Measurements from ENCODE around the gene CNTNAP5.

The CNTNAP5 gene

GRCh38 chr2:124571836-124572235 lies 546.7 kb downstream of the CNTNAP5 start:
- TF ChIP-seq MYC (IDR thresholded peaks at IDR 0.05; ENCODE audit: low read depth, low read length) (no peak), POLR2A (IDR thresholded peaks at IDR 0.05; ENCODE audit: extremely low read depth, insufficient read length) (no peak)
- TF ChIP-seq, protein P1, sequence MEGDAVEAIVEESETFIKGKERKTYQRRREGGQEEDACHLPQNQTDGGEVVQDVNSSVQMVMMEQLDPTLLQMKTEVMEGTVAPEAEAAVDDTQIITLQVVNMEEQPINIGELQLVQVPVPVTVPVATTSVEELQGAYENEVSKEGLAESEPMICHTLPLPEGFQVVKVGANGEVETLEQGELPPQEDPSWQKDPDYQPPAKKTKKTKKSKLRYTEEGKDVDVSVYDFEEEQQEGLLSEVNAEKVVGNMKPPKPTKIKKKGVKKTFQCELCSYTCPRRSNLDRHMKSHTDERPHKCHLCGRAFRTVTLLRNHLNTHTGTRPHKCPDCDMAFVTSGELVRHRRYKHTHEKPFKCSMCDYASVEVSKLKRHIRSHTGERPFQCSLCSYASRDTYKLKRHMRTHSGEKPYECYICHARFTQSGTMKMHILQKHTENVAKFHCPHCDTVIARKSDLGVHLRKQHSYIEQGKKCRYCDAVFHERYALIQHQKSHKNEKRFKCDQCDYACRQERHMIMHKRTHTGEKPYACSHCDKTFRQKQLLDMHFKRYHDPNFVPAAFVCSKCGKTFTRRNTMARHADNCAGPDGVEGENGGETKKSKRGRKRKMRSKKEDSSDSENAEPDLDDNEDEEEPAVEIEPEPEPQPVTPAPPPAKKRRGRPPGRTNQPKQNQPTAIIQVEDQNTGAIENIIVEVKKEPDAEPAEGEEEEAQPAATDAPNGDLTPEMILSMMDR (IDR thresholded peaks at IDR 0.05; ENCODE audit: low read depth, low read length), result no peak
- TF ChIP-seq, protein P2, sequence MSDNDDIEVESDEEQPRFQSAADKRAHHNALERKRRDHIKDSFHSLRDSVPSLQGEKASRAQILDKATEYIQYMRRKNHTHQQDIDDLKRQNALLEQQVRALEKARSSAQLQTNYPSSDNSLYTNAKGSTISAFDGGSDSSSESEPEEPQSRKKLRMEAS (IDR thresholded peaks at IDR 0.05; ENCODE audit: low read depth, low read length), result no peak
- no peak overlapping the region for H3K4me3 ChIP-seq (ENCODE audit: low read depth, low read length)
- no peak for DNase-seq (ENCODE audit: low read depth)

- no peak for DNase-seq (ENCODE audit: low read depth)
- H3K4me3 ChIP-seq (ENCODE audit: low read depth, low read length), result no peak overlapping the region
- TF ChIP-seq, protein P2 (IDR thresholded peaks at IDR 0.05; ENCODE audit: low read depth, low read length), result no peak
- TF ChIP-seq POLR2A (IDR thresholded peaks at IDR 0.05; ENCODE audit: extremely low read depth, insufficient read length) (no peak), MYC (IDR thresholded peaks at IDR 0.05; ENCODE audit: low read depth, low read length) (no peak)
- TF ChIP-seq, protein P1 (IDR thresholded peaks at IDR 0.05; ENCODE audit: low read depth, low read length), result no peak
These were observed 548.0 kb downstream of the CNTNAP5 start for GRCh38 chr2:124572934-124573634.

GRCh38 chr2:124575497-124575896 lies 550.4 kb downstream of the CNTNAP5 start:
- no peak for DNase-seq (ENCODE audit: low read depth)
- H3K4me3 ChIP-seq (ENCODE audit: low read depth, low read length), result no peak overlapping the region
- no peak for TF ChIP-seq POLR2A (IDR thresholded peaks at IDR 0.05; ENCODE audit: extremely low read depth, insufficient read length)
- TF ChIP-seq, protein P1 (IDR thresholded peaks at IDR 0.05; ENCODE audit: low read depth, low read length), result no peak
- no peak for TF ChIP-seq MYC (IDR thresholded peaks at IDR 0.05; ENCODE audit: low read depth, low read length)
- TF ChIP-seq, protein P2 (IDR thresholded peaks at IDR 0.05; ENCODE audit: low read depth, low read length), result no peak

DNA sequence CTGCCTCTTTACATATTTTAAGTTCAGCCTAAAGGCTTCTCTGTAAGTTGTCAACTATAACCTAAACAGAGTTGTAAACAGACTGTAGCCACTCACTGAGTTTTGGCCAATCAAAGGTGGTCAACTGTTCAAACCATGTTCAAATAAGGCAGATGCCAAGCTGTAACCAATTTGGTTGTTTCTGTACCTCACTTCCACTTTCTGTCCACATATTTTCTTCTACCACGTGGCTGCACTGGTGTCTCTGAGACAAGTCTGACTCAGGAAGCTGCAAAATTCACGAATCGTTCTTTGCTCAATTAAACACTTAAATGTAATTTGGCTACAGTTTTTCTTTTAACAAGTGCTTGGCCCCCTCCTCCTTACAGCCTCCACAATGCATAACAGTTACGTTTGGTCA lies 555.2 kb downstream of the CNTNAP5 start:
- no peak for DNase-seq (ENCODE audit: low read depth)

GRCh38 chr2:124582387-124582786 lies 557.3 kb downstream of the CNTNAP5 start:
- H3K4me3 ChIP-seq (ENCODE audit: low read depth, low read length), result no peak overlapping the region
- no peak for DNase-seq (ENCODE audit: low read depth)
- TF ChIP-seq MYC (IDR thresholded peaks at IDR 0.05; ENCODE audit: low read depth, low read length) (no peak), POLR2A (IDR thresholded peaks at IDR 0.05; ENCODE audit: extremely low read depth, insufficient read length) (no peak)
- TF ChIP-seq, protein P2 (IDR thresholded peaks at IDR 0.05; ENCODE audit: low read depth, low read length), result no peak
- TF ChIP-seq, protein P1 (IDR thresholded peaks at IDR 0.05; ENCODE audit: low read depth, low read length), result no peak

More for the DNA sequence above, 555.2 kb downstream of the CNTNAP5 start:
- H3K4me3 ChIP-seq (ENCODE audit: low read depth, low read length), result no peak overlapping the region
- TF ChIP-seq, protein P2 (IDR thresholded peaks at IDR 0.05; ENCODE audit: low read depth, low read length), result no peak
- TF ChIP-seq POLR2A (IDR thresholded peaks at IDR 0.05; ENCODE audit: extremely low read depth, insufficient read length) (no peak), MYC (IDR thresholded peaks at IDR 0.05; ENCODE audit: low read depth, low read length) (no peak)
- TF ChIP-seq, protein P1 (IDR thresholded peaks at IDR 0.05; ENCODE audit: low read depth, low read length), result no peak
